Naive B cell (primary cell): ENCODE results near the gene TAF11L14. TPM values are rescaled to one million over a fixed set of nuclear protein-coding genes. Genes with fewer than 3 reads are reported as not detected.
"Not testable (repeated sequence)": the region's sequence is repeated elsewhere in the genome, so short reads cannot be mapped to it uniquely, and the experiment has no call there.

Source experiments
- ATAC-seq, 2 donors: fragments of 150-1000 bp; cut with Tn5 transposase; 2 replicates each; pipeline ENCODE4 v1.10.0; 2021; ENCODE audit warnings: low read depth in 2 of 2, mild to moderate bottlenecking in 2 of 2, moderate library complexity in 2 of 2
- DNase-seq: peaks from one replicate; pipeline ENCODE4 v3.0.0; 2022
- H3K27ac Mint-ChIP-seq, 6 donors: one replicate each; pipeline ENCODE4 v1.8.0; 2020 to 2022; ENCODE audit warnings: mild to moderate bottlenecking in 6 of 6, mixed read lengths in 6 of 6, moderate library complexity in 5 of 6, inconsistent platforms in 2 of 6
- H3K27me3 Mint-ChIP-seq, 3 donors: one replicate each; pipeline ENCODE4 v1.8.0; 2021 to 2022; ENCODE audit warnings: mixed read lengths in 3 of 3, mild to moderate bottlenecking in 1 of 3
- H3K36me3 Mint-ChIP-seq, 2 donors: one replicate each; pipeline ENCODE4 v1.8.0; 2020 to 2022; ENCODE audit warnings: mixed read lengths in 2 of 2, inconsistent platforms in 1 of 2, mild to moderate bottlenecking in 1 of 2
- H3K4me1 Mint-ChIP-seq, 3 donors: one replicate each; pipeline ENCODE4 v1.8.0; 2020 to 2022; ENCODE audit warnings: mixed read lengths in 3 of 3, inconsistent platforms in 1 of 3, mild to moderate bottlenecking in 1 of 3, moderate library complexity in 1 of 3
- H3K4me3 Mint-ChIP-seq, 8 donors: one replicate each; pipeline ENCODE4 v1.8.0; 2020 to 2022; ENCODE audit warnings: mild to moderate bottlenecking in 8 of 8, mixed read lengths in 8 of 8, moderate library complexity in 8 of 8, inconsistent platforms in 2 of 8
- H3K9me3 Mint-ChIP-seq, 7 donors: one replicate each; pipeline ENCODE4 v1.8.0; 2020 to 2022; ENCODE audit warnings: mixed read lengths in 7 of 7, mild to moderate bottlenecking in 5 of 7, inconsistent platforms in 2 of 7, moderate library complexity in 1 of 7
- polyA plus RNA-seq, 6 donors: library from polyadenylated mRNA; unstranded; fragments of 300-500 nt; fragmentation: Illumina TruSeq; gene quantifications; one replicate each; pipeline ENCODE4 v1.2.3, GENCODE V29; 2021; ENCODE audit warnings: low read depth in 6 of 6

The TAF11L14 gene
- not detected for polyA plus RNA-seq

DNA sequence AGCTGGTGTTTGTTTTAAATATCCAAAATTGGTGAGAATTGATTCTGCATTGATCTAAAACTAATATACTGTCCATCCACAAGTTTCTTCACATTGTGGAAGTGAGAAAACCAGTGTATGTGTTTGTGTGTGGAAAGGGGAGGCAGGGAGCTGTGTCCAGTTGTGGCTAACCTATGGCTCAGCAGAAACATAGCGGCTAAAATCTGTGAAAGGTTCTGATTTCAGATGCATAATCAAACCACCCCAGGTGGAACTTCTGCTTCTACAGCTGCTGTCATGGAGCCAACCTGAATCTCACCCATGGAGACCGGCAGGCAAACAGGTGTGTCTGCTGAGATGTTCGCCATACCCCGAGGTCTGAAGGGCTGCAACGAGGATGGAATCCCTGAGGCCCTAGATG is at the start of gene TAF11L14:
TAF11L14 (plus strand) TSS at position 301 of the 400 bp plus-strand sequence.
- ATAC-seq = no peak
- no peak within 1 kb of the TSS for H3K4me3 Mint-ChIP-seq
- H3K9me3 Mint-ChIP-seq = no peaks in the 10 kb centered on the region
- no peak within 1 kb of the TSS for H3K27ac Mint-ChIP-seq
- no peaks in the 10 kb centered on the region for H3K4me1 Mint-ChIP-seq
- H3K27me3 Mint-ChIP-seq = peaks cover 0 to 4% (median 0%) of the 10 kb centered on the region in 3 donors
- H3K36me3 Mint-ChIP-seq = no peaks in the 10 kb centered on the region
- DNase-seq = no peak

DNA sequence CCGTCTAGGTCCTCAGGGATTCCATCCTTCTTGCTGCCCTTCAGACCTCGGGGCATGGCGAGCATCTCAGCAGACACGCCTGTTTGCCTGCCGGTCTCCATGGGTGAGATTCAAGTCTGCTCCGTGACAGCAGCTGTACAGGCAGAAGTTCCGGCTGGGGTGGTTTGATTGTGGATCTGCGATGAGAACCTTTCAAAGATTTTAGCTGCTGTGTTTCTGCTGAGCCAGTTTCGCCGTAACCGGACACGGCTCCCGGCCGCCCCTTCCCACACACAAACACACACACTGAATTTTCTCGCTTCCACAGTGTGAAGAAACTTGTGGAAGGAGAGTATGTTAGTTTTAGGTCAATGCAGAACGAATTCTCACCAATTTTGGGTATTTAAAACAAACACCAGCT is 48.6 kb upstream of the TAF11L14 start, which contains the start of gene TAF11L7:
TAF11L7 (minus strand) TSS at position 101 of the 400 bp plus-strand sequence.
- not testable (repeated sequence) for H3K36me3 Mint-ChIP-seq, H3K9me3 Mint-ChIP-seq, H3K27ac Mint-ChIP-seq, H3K27me3 Mint-ChIP-seq, H3K4me3 Mint-ChIP-seq, H3K4me1 Mint-ChIP-seq, ATAC-seq, DNase-seq

DNA sequence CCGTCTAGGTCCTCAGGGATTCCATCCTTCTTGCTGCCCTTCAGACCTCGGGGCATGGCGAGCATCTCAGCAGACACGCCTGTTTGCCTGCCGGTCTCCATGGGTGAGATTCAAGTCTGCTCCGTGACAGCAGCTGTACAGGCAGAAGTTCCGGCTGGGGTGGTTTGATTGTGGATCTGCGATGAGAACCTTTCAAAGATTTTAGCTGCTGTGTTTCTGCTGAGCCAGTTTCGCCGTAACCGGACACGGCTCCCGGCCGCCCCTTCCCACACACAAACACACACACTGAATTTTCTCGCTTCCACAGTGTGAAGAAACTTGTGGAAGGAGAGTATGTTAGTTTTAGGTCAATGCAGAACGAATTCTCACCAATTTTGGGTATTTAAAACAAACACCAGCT is 43.4 kb upstream of the TAF11L14 start, which contains the start of gene TAF11L8:
TAF11L8 (minus strand) TSS at position 101 of the 400 bp plus-strand sequence.
- not testable (repeated sequence) for H3K9me3 Mint-ChIP-seq, H3K36me3 Mint-ChIP-seq, H3K27ac Mint-ChIP-seq, ATAC-seq, H3K27me3 Mint-ChIP-seq, H3K4me1 Mint-ChIP-seq, H3K4me3 Mint-ChIP-seq, DNase-seq

- H3K4me1 Mint-ChIP-seq, H3K27me3 Mint-ChIP-seq, H3K4me3 Mint-ChIP-seq, H3K36me3 Mint-ChIP-seq, H3K9me3 Mint-ChIP-seq, H3K27ac Mint-ChIP-seq, DNase-seq, ATAC-seq: not testable (repeated sequence)
Measured at GRCh38 chr5:17594255-17594654, 40.0 kb upstream of the TAF11L14 start, which contains the start of gene TAF11L9. Gene TAF11L9 (minus strand): TSS chr5:17594394.

DNA sequence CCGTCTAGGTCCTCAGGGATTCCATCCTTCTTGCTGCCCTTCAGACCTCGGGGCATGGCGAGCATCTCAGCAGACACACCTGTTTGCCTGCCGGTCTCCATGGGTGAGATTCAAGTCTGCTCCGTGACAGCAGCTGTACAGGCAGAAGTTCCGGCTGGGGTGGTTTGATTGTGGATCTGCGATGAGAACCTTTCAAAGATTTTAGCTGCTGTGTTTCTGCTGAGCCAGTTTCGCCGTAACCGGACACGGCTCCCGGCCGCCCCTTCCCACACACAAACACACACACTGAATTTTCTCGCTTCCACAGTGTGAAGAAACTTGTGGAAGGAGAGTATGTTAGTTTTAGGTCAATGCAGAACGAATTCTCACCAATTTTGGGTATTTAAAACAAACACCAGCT is 36.5 kb upstream of the TAF11L14 start, which contains the start of gene TAF11L10:
TAF11L10 (minus strand) TSS at position 101 of the 400 bp plus-strand sequence.
- not testable (repeated sequence) for H3K4me1 Mint-ChIP-seq, ATAC-seq, H3K9me3 Mint-ChIP-seq, H3K27ac Mint-ChIP-seq, H3K4me3 Mint-ChIP-seq, DNase-seq, H3K27me3 Mint-ChIP-seq, H3K36me3 Mint-ChIP-seq

DNA sequence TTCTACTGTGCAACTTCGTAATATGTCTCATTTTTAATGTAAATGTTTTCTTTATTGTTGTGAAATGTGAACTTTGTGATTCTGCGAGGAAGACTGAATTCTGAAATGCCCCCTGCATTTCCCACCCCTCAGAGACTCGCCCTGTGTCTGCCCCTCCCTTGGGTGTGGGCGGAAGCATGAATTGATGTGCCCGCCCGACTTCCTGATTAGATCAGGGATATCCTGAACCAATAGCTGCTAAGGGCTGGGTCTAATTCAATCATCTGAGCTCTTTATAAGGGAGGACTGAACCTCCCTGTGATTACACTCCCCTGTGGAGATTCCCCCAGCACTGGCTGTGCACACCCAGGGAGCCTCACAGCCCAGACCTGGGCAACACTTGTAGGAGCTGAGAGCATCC is 30.4 kb upstream of the TAF11L14 start, which contains the start of gene TAF11L11:
TAF11L11 (plus strand) TSS at position 304 of the 400 bp plus-strand sequence.
- Mint-ChIP-seq H3K27ac (peak within 1 kb of the TSS in 1 of 6 donors; percentile 7), H3K4me3 (peak within 1 kb of the TSS in 1 of 8 donors; percentile 34)
- not testable (repeated sequence) for H3K4me1 Mint-ChIP-seq, H3K9me3 Mint-ChIP-seq, DNase-seq, H3K36me3 Mint-ChIP-seq, H3K27me3 Mint-ChIP-seq, ATAC-seq

DNA sequence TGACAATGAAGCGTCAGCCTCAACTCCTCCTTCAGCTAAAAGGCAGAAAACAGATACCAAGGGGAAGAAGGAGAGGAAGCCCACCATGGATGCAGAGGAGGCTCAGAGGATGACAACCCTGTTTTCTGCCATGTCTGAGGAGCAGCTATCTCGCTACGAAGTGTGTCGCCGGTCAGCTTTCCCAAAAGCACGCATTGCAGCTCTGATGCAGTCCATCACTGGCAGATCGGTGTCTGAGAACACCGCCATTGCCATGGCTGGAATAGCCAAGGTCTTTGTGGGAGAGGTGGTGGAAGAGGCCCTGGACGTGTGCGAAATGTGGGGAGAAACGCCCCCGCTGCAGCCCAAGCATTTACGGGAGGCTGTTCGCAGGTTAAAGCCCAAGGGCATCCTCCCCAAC is 29.3 kb upstream of the TAF11L14 start:
- Mint-ChIP-seq H3K4me1 (no peaks in the 10 kb centered on the region), H3K36me3 (no peaks in the 10 kb centered on the region), H3K9me3 (peaks cover 0 to 5% (median 0%) of the 10 kb centered on the region in 7 donors), H3K4me3 (peak overlapping the region in 1 of 8 donors; percentile 34), H3K27ac (no peak overlapping the region), H3K27me3 (peaks cover 0 to 5% (median 0%) of the 10 kb centered on the region in 3 donors)
- no peak for DNase-seq
- ATAC-seq = no peak

DNA sequence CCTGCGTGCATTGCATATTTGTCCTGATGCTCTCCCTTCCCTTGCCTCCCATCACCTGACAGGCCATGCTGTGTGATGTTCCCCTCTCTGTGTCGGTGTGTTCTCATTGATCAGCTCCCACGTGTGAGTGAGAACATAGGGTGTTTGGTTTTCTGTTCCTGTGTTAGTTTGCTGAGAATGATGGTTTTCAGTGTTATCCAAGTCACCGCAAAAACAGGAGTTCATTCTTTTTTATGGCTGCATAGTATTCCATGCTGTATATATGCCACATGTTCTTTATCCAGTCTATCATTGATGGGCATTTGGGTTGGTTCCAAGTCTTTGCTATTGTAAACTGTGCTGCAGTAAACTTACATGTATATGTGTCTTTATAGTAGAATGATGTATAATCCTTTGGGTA is 26.8 kb upstream of the TAF11L14 start:
- not testable (repeated sequence) for H3K4me3 Mint-ChIP-seq, H3K36me3 Mint-ChIP-seq, H3K4me1 Mint-ChIP-seq, ATAC-seq, H3K9me3 Mint-ChIP-seq, H3K27me3 Mint-ChIP-seq, DNase-seq
- peak overlapping the region in 1 of 6 donors; percentile 9 for H3K27ac Mint-ChIP-seq

- not testable (repeated sequence) for DNase-seq, H3K36me3 Mint-ChIP-seq, H3K4me3 Mint-ChIP-seq, ATAC-seq, H3K4me1 Mint-ChIP-seq, H3K9me3 Mint-ChIP-seq, H3K27me3 Mint-ChIP-seq
- H3K27ac Mint-ChIP-seq = peak within 1 kb of the TSS in 1 of 6 donors; percentile 37
Measured at GRCh38 chr5:17610092-17610491, 24.2 kb upstream of the TAF11L14 start, which contains the start of gene TAF11L12. Gene TAF11L12 (plus strand): TSS chr5:17610392.

- DNase-seq (no peak), ATAC-seq (no peak)
- Mint-ChIP-seq H3K36me3 (no peaks in the 10 kb centered on the region), H3K27me3 (no peaks in the 10 kb centered on the region), H3K27ac (no peak overlapping the region), H3K4me3 (no peak overlapping the region), H3K9me3 (peaks cover 0 to 4% (median 0%) of the 10 kb centered on the region in 7 donors), H3K4me1 (no peaks in the 10 kb centered on the region)
Measured at GRCh38 chr5:17614872-17615605, 19.2 kb upstream of the TAF11L14 start.

GRCh38 chr5:17619354-17619753 is 14.9 kb upstream of the TAF11L14 start:
- Mint-ChIP-seq H3K9me3 (peaks cover 0 to 3% (median 0%) of the 10 kb centered on the region in 7 donors), H3K27me3 (no peaks in the 10 kb centered on the region), H3K27ac (no peak overlapping the region), H3K36me3 (no peaks in the 10 kb centered on the region), H3K4me3 (no peak overlapping the region), H3K4me1 (no peaks in the 10 kb centered on the region)
- no peak for DNase-seq
- ATAC-seq = no peak

DNA sequence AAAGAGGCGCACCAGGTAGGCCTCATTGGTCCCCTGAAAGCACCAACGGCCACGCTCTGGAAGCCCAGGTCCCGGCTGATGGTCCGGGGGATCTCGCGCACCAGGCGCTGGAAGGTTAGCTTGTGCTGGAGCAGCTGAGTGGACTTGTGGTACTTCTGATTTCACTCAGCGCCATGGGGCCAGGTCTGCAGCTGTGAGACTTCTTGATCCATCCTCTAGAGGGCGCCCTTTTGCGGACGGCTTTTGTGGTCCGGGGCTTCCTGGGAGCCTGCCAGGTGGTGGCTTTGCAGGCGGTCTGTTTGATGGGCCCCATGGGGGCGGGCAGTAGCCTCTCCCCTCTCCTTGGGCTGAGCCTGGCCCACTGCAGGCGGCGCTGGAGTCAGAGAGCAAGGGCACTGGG is 13.6 kb upstream of the TAF11L14 start:
- Mint-ChIP-seq H3K27me3 (no peaks in the 10 kb centered on the region), H3K36me3 (no peaks in the 10 kb centered on the region), H3K27ac (peak overlapping the region in 1 of 6 donors; percentile 49), H3K4me3 (no peak overlapping the region), H3K9me3 (peaks cover 0 to 2% (median 0%) of the 10 kb centered on the region in 7 donors), H3K4me1 (no peaks in the 10 kb centered on the region)
- no peak for DNase-seq
- ATAC-seq = no peak

GRCh38 chr5:17625686-17626085 is 8.6 kb upstream of the TAF11L14 start:
- Mint-ChIP-seq H3K27ac (no peak overlapping the region), H3K4me3 (no peak overlapping the region), H3K9me3 (peaks cover 0 to 2% (median 0%) of the 10 kb centered on the region in 7 donors), H3K36me3 (no peaks in the 10 kb centered on the region), H3K4me1 (no peaks in the 10 kb centered on the region), H3K27me3 (no peaks in the 10 kb centered on the region)
- DNase-seq = no peak
- no peak for ATAC-seq

DNA sequence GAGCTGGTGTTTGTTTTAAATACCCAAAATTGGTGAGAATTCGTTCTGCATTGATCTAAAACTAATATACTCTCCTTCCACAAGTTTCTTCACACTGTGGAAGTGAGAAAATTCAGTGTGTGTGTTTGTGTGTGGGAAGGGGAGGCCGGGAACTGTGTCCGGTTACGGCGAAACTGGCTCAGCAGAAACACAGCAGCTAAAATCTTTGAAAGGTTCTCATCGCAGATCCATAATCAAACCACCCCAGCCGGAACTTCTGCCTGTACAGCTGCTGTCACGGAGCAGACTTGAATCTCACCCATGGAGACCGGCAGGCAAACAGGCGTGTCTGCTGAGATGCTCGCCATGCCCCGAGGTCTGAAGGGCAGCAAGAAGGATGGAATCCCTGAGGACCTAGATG is 2.5 kb upstream of the TAF11L14 start, which contains the start of gene TAF11L13:
TAF11L13 (plus strand) TSS at position 301 of the 400 bp plus-strand sequence.
- H3K36me3 Mint-ChIP-seq, H3K27me3 Mint-ChIP-seq, DNase-seq, H3K27ac Mint-ChIP-seq, H3K9me3 Mint-ChIP-seq, H3K4me3 Mint-ChIP-seq, H3K4me1 Mint-ChIP-seq, ATAC-seq: not testable (repeated sequence)
